Stromal cell of bone marrow (primary cell): Measurements from ENCODE around the gene RBM45.
"Not testable (repeated sequence)": the region's sequence is repeated elsewhere in the genome, so short reads cannot be mapped to it uniquely, and the experiment has no call there.

Experiments
- DNase-seq: peaks from one replicate; pipeline ENCODE4 v3.0.0-alpha.2; 2012; ENCODE audit warnings: low read depth

RBM45 gene

DNA sequence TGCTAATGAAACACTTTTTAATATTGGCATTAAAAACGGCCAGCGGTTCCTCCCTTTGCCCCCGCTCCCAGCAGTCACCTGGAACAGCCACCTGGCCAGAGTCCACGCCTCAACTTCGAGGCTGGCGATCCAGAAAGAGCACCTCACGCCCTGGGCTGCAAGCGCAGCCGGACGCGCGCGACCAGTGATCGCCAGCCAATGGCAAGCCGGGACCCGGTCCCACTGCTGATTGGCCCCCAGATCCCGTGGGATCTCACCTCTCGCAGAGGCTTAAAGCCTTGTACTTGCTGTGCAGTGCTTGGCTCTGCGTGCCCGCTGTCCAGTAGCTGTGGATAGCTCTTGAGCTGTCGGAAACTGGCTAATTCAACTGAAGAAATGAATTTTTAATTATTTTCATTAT is 4.1 kb upstream of the RBM45 start:
- no peak for DNase-seq

DNA sequence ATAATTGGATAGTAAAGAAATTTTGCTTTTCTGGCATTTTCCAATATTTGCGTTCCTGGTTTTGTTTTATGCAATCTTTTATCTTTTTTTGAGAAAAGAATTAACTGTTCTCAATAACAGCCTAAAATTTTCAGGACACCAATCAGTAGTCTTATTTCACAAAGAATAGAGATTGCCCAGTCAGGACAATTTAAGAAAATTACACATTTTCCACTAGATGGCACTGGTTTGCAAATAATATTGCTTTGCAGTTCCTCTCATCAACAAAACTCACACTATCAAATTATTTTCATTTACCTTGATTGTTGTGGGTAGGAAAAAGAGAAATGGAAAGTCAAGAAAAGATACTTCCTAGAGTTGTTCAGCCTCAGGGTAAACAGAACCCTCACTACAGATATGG is 2.4 kb upstream of the RBM45 start:
- DNase-seq = peak; percentile 16

DNA sequence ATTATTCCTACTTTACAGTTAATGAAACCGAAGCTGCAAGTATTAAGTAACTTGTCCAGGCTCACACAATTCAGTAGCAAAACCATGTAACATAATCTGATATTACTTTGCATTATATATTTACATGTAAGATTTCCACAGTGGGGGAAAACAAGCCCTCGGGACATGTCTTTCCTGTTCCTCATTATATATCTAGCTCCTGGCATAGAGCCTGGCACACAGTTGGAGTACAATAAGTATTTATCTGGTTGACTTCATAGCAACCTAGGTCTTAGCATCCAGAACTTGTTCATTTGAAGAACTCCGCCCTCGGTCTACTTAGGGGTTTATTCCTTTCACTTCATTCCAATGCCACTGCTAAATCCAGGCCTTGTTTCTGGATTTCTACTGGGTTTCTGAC is 1.6 kb upstream of the RBM45 start:
- DNase-seq = no peak

DNA sequence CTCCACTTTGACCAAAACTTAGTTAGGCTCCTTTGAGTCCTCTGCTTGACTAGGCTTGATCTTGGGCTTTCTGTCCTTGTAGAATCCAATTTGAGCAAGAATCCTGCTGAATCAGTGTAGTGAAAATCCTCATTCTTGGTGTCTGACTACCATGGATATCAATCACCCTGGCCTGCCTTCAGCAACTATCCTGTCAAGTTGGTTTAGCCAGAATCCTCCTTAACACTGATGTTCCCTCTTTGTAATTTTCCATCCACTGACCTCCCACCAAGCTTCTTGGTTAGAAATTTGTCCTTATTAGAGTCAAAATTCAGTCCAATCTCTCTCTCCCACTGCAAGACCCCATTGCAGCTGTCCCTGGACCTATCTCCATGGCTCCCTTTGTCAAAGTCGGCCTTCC is 494 bp upstream of the RBM45 start:
- no peak for DNase-seq

DNA sequence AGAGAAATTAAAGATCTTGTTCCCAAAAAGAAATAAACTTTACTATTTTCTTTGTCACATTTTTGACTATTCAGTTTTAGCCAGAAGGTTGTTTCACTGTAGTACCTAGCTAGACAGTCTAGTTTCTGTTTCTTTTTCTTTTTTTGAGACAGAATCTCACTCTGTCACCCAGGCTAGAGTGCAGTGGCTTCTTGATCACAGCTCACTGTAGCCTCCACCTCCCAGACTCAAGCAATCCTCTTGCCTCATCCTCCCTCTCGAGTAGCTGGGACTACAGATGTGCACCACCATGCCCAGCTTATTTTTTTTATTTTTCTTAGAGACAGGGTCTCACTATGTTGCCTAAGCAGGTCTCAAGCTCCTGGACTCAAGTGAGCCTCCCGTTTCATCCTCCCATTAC is 2.2 kb downstream of the RBM45 start:
- DNase-seq = no peak

DNA sequence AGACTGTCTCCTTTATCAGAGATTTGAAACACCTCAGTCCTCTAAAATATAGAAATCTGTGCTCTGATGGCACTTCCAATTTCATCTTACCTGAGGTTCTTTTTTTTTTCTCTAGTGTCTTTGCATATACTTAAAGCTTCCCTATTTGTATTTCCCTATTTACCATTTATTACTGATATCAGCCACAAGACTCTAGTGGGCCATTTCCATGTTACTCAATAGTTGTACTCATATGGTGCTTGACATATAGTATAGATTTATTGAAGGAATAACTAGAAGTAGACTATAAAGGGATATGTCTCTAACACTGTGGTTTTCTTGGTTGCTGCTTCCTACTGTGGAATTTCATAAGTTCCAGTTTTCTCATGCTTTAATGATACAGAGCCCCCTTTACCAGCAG is 3.0 kb downstream of the RBM45 start:
- DNase-seq = no peak

DNA sequence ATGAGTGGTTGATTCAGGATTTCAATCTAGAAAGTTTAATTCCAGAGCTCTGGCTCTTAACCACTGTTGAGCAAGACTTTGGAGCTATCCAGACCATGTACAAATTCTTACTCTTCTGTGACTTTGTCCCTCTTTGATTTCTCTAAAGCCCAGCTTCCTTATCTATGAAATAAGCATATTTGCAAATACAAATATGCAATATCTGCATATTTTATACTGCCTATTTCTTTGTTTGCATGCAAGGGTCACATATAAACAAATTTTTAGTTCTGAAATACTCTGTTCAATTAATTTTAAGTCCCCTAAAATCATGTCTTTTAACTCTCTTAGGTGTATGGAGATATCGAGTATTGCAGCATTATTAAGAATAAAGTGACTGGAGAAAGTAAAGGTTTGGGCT is 5.5 kb downstream of the RBM45 start:
- no peak for DNase-seq

DNA sequence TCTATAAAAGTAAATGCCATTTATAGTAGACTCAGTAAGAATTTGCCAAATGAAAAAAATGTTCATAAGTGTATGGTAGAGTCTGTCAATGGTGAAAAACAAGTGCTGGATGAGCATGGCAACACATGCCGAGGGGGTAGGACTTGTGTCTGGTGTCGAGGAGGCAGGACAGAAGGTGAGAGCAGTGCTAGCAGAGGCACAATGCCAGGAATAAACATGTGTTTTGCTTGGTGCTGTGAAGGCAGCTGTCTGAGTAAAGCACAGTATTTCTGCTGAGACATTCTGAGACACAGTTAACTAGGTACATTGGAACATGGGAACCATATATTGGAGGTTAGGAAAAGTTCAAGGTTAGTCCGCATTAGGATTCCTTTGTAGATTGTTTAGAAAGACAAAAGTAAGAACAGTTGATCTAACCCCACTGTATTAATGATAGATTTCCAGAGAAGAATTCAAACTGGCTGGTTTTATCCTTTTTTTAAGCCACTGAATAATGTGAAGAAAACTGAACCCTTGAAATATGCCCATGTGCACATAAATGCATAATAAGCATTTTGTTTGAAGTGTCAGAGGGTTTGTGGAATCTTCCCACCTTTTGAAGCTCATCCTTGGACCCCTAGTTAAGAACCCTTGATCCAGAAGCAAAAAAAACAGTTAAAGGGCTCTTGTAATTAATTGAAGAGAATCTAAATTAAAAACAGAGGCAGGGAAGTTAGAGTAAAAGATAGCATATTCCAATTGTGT is 7.1 kb downstream of the RBM45 start:
- DNase-seq = no peak

DNA sequence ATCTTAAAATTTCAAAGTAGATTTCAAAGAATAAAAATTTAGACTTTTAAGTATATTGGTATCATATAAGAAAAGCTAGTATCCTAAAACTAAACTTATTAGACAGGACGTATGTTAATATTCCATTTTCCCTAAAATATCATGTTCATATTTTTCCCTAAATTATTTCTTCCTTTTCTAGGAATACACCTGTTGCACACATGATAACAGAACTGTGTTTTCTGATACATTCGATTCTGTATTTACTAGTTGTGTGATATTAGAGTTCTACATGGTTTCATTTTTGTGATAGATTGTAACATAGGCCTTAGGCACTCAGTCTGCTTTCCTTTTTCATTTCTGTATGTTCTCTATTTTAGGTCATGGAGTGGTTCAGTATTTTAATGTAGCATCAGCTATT is 10.9 kb downstream of the RBM45 start:
- no peak for DNase-seq

DNA sequence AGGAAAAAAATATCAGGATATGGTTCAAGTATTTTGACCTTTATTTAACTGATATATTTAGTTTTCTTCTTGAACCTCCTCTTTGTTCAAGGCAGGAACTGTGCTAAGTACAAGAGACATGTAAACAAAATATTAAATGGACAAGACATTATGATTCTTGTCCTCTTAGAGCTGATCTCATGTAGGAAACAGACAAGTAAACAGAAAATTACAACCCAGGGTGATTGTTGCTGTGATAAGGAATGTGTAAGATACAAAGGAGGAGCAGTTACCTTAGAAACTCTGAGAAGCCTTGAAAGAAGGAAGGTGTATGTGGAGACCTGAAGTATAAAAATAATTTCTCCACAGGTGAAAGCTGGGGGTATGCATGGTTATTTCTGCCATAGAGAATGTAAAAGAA is 12.9 kb downstream of the RBM45 start:
- DNase-seq = no peak

DNA sequence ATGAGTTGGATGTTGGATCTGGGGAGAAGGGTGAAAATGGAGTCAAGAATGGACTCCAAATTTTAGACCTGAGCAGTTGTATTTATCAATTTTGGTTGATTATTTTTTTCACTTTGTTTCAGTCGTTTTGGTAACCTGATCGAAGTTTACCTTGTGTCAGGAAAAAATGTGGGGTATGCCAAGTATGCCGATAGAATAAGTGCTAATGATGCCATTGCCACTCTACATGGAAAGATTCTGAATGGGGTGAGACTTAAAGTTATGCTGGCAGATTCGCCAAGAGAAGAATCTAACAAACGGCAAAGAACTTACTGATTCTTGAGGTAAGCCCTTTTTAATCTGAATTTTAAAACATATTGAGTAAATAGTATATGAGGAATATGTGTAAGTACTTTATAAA is 13.6 kb downstream of the RBM45 start:
- DNase-seq = no peak

DNA sequence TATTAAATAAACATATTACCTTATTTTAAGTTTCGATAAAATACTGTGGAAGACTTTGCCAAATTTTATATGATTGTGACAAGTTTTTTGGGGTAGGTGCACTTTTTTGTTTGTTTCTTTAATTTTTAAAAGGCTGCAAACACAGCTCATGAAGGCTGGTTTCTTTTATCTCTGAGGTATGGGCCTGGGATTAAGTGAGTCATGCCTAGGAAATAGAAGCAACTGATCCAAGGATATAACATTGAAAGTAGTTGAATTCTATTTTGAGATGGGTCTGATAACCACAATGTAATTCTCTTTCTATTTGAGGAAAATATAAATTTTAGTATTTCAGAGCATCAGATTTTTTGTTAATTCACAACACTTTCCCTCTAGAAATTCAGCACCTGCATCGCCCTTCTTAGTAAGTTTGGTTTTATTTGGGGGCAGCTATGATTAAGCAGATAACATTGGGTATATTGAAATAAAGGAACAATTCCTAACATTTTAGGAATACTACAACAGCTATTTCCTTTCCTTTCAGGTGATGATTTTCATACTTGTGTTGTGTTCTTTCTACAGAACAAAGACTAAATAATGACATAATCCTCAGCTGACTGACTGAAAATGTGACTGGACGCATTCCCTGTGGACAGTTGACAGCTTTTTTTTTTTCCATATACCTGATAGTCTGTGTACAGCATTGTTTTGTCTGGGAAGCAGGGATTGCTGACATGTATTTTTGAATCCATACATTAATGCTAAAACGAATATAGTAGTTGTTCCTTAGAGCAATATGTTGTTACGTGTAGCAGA is 16.8 kb downstream of the RBM45 start:
- no peak for DNase-seq

DNA sequence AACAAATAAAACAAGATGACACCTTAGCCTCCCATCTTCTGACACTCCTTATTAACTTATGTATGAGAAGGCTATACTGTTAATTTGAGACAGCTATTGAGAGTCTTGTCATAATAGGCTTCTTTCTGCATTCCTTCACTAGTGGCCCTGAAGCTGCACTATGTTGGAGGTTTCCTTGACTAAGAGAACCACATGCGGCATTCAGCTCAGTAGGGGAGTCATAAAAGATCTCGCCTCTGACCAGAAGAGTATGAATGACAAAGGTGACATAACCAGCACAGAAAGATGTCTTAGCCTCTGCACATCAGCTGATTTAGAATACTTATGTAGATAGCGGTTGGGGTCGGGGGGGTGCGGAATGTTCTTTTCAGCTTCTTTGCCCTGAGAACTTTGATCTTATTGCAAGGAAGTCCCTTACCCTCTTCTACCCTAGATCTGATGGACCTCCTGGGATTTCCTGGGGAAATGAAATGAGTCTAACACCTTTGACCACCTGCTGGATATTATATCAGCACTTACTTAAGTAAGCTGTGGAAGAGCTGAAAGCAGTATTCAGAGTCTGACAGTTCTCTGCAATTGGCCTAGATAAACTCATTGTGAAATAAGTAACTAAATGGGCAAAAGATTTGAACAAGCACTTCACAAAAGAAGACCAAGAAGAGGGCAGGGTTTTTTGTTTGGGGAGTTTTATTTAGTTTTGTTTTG is 24.2 kb downstream of the RBM45 start:
- DNase-seq = no peak

DNA sequence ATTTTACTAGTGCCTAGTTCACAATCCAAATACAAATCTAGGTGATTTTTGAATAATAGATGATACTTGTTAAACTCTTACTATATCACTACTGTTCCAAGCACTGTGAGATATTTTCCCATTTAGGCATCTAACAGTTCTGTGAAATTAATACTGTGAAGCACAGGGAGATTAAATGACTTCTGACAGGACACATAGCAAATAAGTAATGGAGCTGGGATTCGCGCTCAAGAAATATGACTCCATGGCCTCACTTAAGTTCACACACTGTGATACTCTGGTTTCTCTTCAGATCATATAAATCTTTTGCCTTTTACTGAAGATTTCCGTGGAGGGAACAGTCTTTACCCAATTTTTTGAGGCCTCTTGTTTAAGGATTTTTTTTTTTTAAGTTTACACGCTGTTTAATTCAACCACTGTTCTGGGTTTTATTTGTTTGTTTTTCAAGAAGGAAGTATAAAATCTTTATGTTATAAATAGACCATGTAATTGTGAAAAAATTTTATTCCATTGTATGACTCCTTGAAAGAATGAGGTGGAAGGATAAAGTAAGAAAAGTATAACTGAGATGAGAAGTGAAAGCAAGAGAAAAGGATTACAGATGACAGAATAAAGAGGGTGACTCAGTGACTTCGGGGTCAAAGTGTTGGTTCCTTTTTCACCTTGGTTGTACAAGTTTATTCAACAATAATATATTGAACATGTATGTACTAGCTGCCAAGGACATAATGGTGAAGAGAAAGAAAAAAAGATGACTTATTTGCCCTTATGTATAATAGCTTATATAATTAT is 30.2 kb downstream of the RBM45 start:
- DNase-seq = no peak

DNA sequence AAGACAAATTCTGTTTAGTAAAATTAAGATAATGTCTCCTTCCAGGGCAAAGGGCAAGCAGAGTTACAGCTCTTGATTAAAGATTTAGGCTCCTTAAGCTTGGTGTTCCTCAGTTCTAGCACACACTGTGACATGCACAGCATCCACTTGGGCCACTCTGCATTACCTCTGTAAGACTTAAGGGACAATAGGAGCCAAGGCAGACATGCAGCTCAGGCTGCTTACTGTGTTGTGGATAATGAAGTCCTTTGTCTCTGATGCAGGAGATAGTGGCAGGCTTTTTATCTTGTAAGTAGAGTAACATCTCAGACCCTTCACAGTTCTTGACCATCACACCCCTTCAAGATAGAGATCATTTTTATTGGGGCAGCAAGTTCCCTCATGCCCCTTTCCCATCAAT is 31.2 kb downstream of the RBM45 start:
- no peak for DNase-seq

DNA sequence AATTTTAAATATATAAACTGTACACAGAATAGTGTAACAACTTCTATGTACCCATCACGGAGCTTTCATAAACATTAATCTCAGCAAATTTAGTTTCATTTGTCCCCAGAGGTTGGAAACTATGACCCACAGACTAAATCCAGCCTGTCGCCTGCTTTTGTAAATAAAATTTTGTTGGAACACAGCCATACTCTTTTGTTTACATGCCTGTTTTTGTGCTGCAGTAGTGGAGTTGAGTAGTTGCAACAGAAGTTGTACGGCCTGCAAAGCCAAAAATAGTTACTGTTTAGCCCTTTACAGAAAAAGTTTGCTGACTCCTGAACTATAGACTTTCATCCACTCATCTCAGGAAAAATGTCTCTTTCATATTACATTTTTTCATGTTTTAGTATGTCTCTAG is 39.8 kb downstream of the RBM45 start:
- DNase-seq = no peak

DNA sequence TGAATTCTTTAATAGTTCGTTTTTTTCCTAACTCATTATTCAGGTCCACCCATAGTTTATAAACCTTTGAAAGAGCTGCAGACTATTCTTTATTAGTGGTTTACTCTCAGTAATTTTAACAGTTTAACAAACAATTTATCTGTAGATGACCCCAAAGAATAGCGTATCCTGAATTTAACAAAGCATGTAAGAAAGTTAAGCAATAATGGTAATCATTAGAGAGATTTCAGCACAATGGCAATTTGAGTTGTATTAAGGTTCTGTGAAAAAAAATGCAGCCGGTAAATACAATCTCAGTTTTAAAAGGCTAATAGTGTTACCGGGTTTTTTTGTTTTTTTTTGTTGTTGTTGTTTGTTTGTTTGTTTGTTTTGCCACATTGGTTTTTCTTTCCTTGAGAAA is 40.3 kb downstream of the RBM45 start:
- no peak for DNase-seq

DNA sequence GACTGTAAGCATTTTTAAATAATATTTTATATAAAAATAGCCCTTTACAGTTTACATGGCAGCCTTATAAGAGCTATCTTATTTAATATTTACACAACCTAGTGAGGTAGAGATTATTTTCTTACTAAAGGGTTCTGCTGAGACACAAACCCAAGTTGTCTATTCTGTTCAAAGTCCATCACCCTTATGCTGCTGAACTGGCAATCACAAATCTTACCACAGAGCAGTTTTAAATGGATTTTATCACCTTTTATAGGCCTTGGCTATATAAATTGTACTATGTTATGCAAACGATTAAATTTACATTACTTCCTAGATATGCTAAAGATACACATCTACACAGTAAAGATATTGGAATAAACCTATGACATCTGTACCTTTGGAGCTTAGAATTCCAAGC is 40.7 kb downstream of the RBM45 start:
- no peak for DNase-seq

DNA sequence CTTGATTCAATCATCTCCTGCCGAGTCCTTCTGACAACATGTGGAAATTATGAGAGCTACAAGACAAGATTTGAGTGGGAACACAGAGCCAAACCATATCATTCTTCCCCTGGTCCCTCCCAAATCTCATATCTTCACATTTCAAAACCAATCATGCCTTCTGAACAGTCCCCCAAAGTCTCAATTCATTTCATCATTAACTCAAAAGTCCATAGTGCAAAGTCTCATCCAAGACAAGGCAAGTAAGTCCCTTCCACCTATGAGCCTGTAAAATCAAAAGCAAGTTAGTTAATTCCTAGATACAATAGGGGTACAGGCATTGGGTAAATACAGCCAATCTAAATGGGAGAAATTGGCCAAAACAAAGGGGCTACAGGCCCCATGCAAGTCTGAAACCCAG is 41.6 kb downstream of the RBM45 start:
- DNase-seq = not testable (repeated sequence)

DNA sequence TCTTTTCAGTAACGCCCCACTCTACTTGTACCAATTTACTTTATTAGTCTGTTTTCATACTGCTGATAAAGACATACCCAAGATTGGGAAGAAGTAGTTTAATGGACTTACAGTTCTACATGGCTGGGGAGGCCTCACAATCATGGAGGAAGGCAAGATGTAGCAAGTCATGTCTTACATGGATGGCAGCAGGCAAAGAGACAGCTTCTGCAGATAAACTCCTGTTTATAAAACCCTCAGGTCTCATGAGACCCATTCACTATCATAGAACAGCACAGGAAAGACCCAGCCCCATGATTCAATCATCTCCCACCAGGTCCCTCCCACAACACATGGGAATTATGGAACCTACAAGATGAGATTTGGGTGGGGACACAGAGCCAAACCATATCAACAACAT is 43.3 kb downstream of the RBM45 start:
- no peak for DNase-seq

DNA sequence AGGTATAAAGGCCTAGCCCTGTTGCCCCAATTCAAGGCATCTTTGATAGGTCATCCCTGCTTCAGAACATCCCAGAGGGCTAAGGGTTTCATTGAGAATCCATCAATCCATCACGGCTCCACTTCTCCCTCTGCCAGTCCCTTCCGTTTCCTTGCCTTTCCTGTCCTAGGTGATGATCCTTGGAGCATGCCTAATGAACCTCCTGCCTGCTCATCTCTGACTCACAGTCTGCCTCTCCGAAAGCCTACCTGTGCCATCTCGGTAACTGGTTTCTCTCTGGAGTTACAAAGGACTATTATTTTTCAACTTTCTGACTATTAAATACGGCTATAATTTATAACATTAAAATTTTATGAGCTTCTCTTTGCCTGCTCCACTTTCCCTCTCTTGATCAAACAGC is 45.3 kb downstream of the RBM45 start:
- DNase-seq = no peak

DNA sequence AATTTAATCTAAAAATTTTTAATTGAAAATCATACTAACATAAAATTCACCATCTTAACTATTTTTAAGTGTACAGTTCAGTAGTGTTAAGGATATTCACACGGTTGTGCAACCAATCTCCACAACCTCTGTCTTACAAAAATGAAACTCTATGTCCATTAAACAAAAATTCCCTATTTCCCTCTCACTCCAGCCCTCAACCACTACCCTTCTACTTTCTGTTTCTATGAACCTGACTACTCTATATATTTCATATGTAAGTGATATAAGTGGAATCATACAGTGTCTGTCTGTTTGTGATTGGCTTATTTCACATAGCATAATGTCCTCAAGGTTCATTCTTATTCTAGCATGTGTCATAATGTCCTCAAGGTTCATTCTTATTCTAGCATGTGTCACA is 47.7 kb downstream of the RBM45 start:
- DNase-seq = no peak
